Vagina (tissue), 2 donors: ENCODE measurements around the gene PFKFB4.

Experiments used
- CTCF ChIP-seq, 3 experiments: fragments of 450-650 bp in 2 of 3; fragments of 200-600 bp in 1 of 3; sonication (generic) in 1 of 3; IDR thresholded peaks; one replicate each; pipeline ENCODE4 v1.5.1; 2017 to 2019; ENCODE audit warnings: antibody characterized with exemption in 3 of 3, mild to moderate bottlenecking in 2 of 3, moderate library complexity in 2 of 3
- POLR2A ChIP-seq, 2 donors: fragments of 450-650 bp; IDR thresholded peaks; one replicate each; pipeline ENCODE4 v1.6.1; 2017; ENCODE audit warnings: antibody characterized with exemption in 2 of 2, mild to moderate bottlenecking in 2 of 2, moderate library complexity in 2 of 2
- POLR2AphosphoS5 ChIP-seq, 2 donors: sonication (generic); formaldehyde crosslinking; IDR thresholded peaks; one replicate each; pipeline ENCODE4 v1.9.0; 2017; ENCODE audit warnings: antibody characterized with exemption in 2 of 2, mild to moderate bottlenecking in 2 of 2, low read depth in 1 of 2; ENCODE audit not compliant: insufficient read depth in 1 of 2

DNA sequence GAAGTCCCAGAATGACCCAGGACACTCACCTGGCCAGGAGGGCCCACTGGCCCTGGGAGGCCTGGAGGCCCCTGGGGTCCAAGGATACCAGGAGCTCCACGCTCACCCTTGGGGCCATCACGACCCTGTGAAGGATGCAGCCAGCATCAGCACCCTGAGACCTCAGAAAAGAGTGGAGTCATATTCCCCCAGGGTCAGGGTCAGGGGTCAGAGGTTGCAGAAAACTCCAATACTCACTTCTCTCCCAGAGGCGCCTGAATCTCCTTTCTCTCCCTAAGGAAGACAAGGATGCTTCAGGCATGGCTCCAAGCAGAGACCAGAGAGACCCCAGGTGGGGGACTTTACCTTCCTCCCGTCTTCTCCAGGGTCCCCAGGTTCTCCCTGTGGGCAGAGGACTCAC, 20.0 kb upstream of the PFKFB4 start:
- TF ChIP-seq CTCF (IDR thresholded peaks at IDR 0.05) (no peak), POLR2AphosphoS5 (IDR thresholded peaks at IDR 0.05; ENCODE audit: insufficient read depth in 1 of 2, low read depth in 1 of 2) (no peak), POLR2A (IDR thresholded peaks at IDR 0.05) (no peak)
